ENCODE results near the gene NBL1.

NBL1 gene

GRCh38 chr1:19622204-19622603 is 21.9 kb upstream of the NBL1 start:
- no CpG with 5 or more reads among the region's 1 CpG for WGBS (ENCODE audit: extremely low coverage, insufficient coverage, insufficient read length)

GRCh38 chr1:19623523-19623922 is 20.6 kb upstream of the NBL1 start:
- no peak overlapping the region for H3K4me3 ChIP-seq (ENCODE audit: low read depth, low read length)
- H2BK120ac ChIP-seq (ENCODE audit: insufficient read depth, low read length, poor library complexity), result no peak overlapping the region
- H2AFZ ChIP-seq (ENCODE audit: insufficient read depth, low read length, poor library complexity), result no peak overlapping the region
- H3K79me1 ChIP-seq (ENCODE audit: low read length), result no peaks in the 10 kb centered on the region
- H3K4me2 ChIP-seq (ENCODE audit: low read length), result no peak overlapping the region
- H3K18ac ChIP-seq (ENCODE audit: low read length), result no peak overlapping the region
- no CpG with 5 or more reads among the region's 3 CpGs for WGBS (ENCODE audit: extremely low coverage, insufficient coverage, insufficient read length)
- no peak overlapping the region for H3K14ac ChIP-seq (ENCODE audit: low read length)
- no peak overlapping the region for H3K9ac ChIP-seq (ENCODE audit: low read length)
- peaks cover under 1% of the 10 kb centered on the region for H3K79me2 ChIP-seq (ENCODE audit: control insufficient read depth, insufficient read depth, low read length, poor library complexity)
- H3K4ac ChIP-seq (ENCODE audit: low read depth, low read length), result no peak overlapping the region
- H3K27ac ChIP-seq (ENCODE audit: low read depth, low read length), result no peak overlapping the region
- H4K8ac ChIP-seq (ENCODE audit: low read depth, low read length), result no peak overlapping the region
- no peak overlapping the region for H3K23ac ChIP-seq (ENCODE audit: low read length)
- peaks cover 2% of the 10 kb centered on the region for H3K9me3 ChIP-seq (ENCODE audit: insufficient read depth, low read depth, low read length)
- no peak overlapping the region for H2AK5ac ChIP-seq (ENCODE audit: low read length)
- peaks cover 16 to 21% of the 10 kb centered on the region in 2 experiments for H3K36me3 ChIP-seq (ENCODE audit: control insufficient read depth in 1 of 2, insufficient read depth in 2 of 2, low read length in 2 of 2)
- no peak overlapping the region for H2BK5ac ChIP-seq (ENCODE audit: low read depth, low read length, poor library complexity)
- no peaks in the 10 kb centered on the region for H3K27me3 ChIP-seq (ENCODE audit: insufficient read depth, low read length)
- H4K12ac ChIP-seq (ENCODE audit: low read depth, low read length), result no peak overlapping the region
- no peak overlapping the region for H4K91ac ChIP-seq (ENCODE audit: low read depth, low read length)
- H3K4me1 ChIP-seq (ENCODE audit: control insufficient read depth in 1 of 2, insufficient read depth in 2 of 2, low read length in 2 of 2), result no peaks in the 10 kb centered on the region
- H2BK12ac ChIP-seq (ENCODE audit: low read length), result no peak overlapping the region
- DNase-seq, result no peak

More at GRCh38 chr1:19622204-19622603, 21.9 kb upstream of the NBL1 start:
- Histone ChIP-seq H3K14ac (ENCODE audit: low read length) (no peak overlapping the region), H4K91ac (ENCODE audit: low read depth, low read length) (no peak overlapping the region), H3K79me2 (ENCODE audit: control insufficient read depth, insufficient read depth, low read length, poor library complexity) (peaks cover 2% of the 10 kb centered on the region), H2AK5ac (ENCODE audit: low read length) (no peak overlapping the region), H3K36me3 (ENCODE audit: control insufficient read depth in 1 of 2, insufficient read depth in 2 of 2, low read length in 2 of 2) (peaks cover 14 to 17% of the 10 kb centered on the region in 2 experiments), H3K4me1 (ENCODE audit: control insufficient read depth in 1 of 2, insufficient read depth in 2 of 2, low read length in 2 of 2) (no peaks in the 10 kb centered on the region), H3K27ac (ENCODE audit: low read depth, low read length) (no peak overlapping the region), H3K79me1 (ENCODE audit: low read length) (no peaks in the 10 kb centered on the region), H2BK5ac (ENCODE audit: low read depth, low read length, poor library complexity) (no peak overlapping the region), H4K12ac (ENCODE audit: low read depth, low read length) (no peak overlapping the region), H2BK12ac (ENCODE audit: low read length) (no peak overlapping the region), H3K9me3 (ENCODE audit: insufficient read depth, low read depth, low read length) (peaks cover 2% of the 10 kb centered on the region), H3K4me2 (ENCODE audit: low read length) (no peak overlapping the region), H3K4me3 (ENCODE audit: low read depth, low read length) (no peak overlapping the region), H2AFZ (ENCODE audit: insufficient read depth, low read length, poor library complexity) (no peak overlapping the region), H3K27me3 (ENCODE audit: insufficient read depth, low read length) (no peaks in the 10 kb centered on the region), H3K18ac (ENCODE audit: low read length) (no peak overlapping the region), H2BK120ac (ENCODE audit: insufficient read depth, low read length, poor library complexity) (no peak overlapping the region), H4K8ac (ENCODE audit: low read depth, low read length) (no peak overlapping the region), H3K9ac (ENCODE audit: low read length) (no peak overlapping the region), H3K4ac (ENCODE audit: low read depth, low read length) (no peak overlapping the region), H3K23ac (ENCODE audit: low read length) (no peak overlapping the region)
- no peak for DNase-seq

- Histone ChIP-seq H4K8ac (ENCODE audit: low read depth, low read length) (no peak overlapping the region), H3K4ac (ENCODE audit: low read depth, low read length) (no peak overlapping the region), H3K36me3 (ENCODE audit: control insufficient read depth in 1 of 2, insufficient read depth in 2 of 2, low read length in 2 of 2) (peaks cover 16 to 21% of the 10 kb centered on the region in 2 experiments), H3K4me3 (ENCODE audit: low read depth, low read length) (no peak overlapping the region), H3K9me3 (ENCODE audit: insufficient read depth, low read depth, low read length) (peaks cover 2% of the 10 kb centered on the region), H4K91ac (ENCODE audit: low read depth, low read length) (no peak overlapping the region), H2BK120ac (ENCODE audit: insufficient read depth, low read length, poor library complexity) (no peak overlapping the region), H3K9ac (ENCODE audit: low read length) (no peak overlapping the region), H3K4me2 (ENCODE audit: low read length) (no peak overlapping the region), H2AFZ (ENCODE audit: insufficient read depth, low read length, poor library complexity) (no peak overlapping the region), H3K23ac (ENCODE audit: low read length) (no peak overlapping the region), H4K12ac (ENCODE audit: low read depth, low read length) (no peak overlapping the region), H3K14ac (ENCODE audit: low read length) (no peak overlapping the region), H3K27me3 (ENCODE audit: insufficient read depth, low read length) (no peaks in the 10 kb centered on the region), H3K79me1 (ENCODE audit: low read length) (no peaks in the 10 kb centered on the region), H3K4me1 (ENCODE audit: control insufficient read depth in 1 of 2, insufficient read depth in 2 of 2, low read length in 2 of 2) (no peaks in the 10 kb centered on the region), H2BK12ac (ENCODE audit: low read length) (no peak overlapping the region), H3K79me2 (ENCODE audit: control insufficient read depth, insufficient read depth, low read length, poor library complexity) (no peaks in the 10 kb centered on the region), H3K27ac (ENCODE audit: low read depth, low read length) (no peak overlapping the region), H2AK5ac (ENCODE audit: low read length) (no peak overlapping the region), H2BK5ac (ENCODE audit: low read depth, low read length, poor library complexity) (no peak overlapping the region), H3K18ac (ENCODE audit: low read length) (no peak overlapping the region)
- no peak for DNase-seq
- WGBS (ENCODE audit: extremely low coverage, insufficient coverage, insufficient read length), result no CpG with 5 or more reads among the region's 8 CpGs
Observed at GRCh38 chr1:19625291-19625937, 18.7 kb upstream of the NBL1 start.

- Histone ChIP-seq H2BK120ac (ENCODE audit: insufficient read depth, low read length, poor library complexity) (no peak overlapping the region), H3K27me3 (ENCODE audit: insufficient read depth, low read length) (no peaks in the 10 kb centered on the region), H3K9ac (ENCODE audit: low read length) (no peak overlapping the region), H3K23ac (ENCODE audit: low read length) (no peak overlapping the region), H3K27ac (ENCODE audit: low read depth, low read length) (no peak overlapping the region), H3K4me2 (ENCODE audit: low read length) (no peak overlapping the region), H2BK5ac (ENCODE audit: low read depth, low read length, poor library complexity) (no peak overlapping the region), H3K4ac (ENCODE audit: low read depth, low read length) (no peak overlapping the region), H4K8ac (ENCODE audit: low read depth, low read length) (no peak overlapping the region), H4K12ac (ENCODE audit: low read depth, low read length) (no peak overlapping the region), H2BK12ac (ENCODE audit: low read length) (no peak overlapping the region), H3K18ac (ENCODE audit: low read length) (no peak overlapping the region), H3K4me3 (ENCODE audit: low read depth, low read length) (no peak overlapping the region), H3K79me1 (ENCODE audit: low read length) (no peaks in the 10 kb centered on the region), H2AK5ac (ENCODE audit: low read length) (no peak overlapping the region), H3K9me3 (ENCODE audit: insufficient read depth, low read depth, low read length) (peaks cover 2% of the 10 kb centered on the region), H4K91ac (ENCODE audit: low read depth, low read length) (no peak overlapping the region), H3K79me2 (ENCODE audit: control insufficient read depth, insufficient read depth, low read length, poor library complexity) (no peaks in the 10 kb centered on the region), H3K14ac (ENCODE audit: low read length) (no peak overlapping the region), H3K36me3 (ENCODE audit: control insufficient read depth in 1 of 2, insufficient read depth in 2 of 2, low read length in 2 of 2) (peaks cover 15 to 21% of the 10 kb centered on the region in 2 experiments), H2AFZ (ENCODE audit: insufficient read depth, low read length, poor library complexity) (no peak overlapping the region), H3K4me1 (ENCODE audit: control insufficient read depth in 1 of 2, insufficient read depth in 2 of 2, low read length in 2 of 2) (no peaks in the 10 kb centered on the region)
- WGBS (ENCODE audit: extremely low coverage, insufficient coverage, insufficient read length), result no CpG with 5 or more reads among the region's 3 CpGs
- no peak for DNase-seq
Observed at GRCh38 chr1:19628879-19629278, 15.2 kb upstream of the NBL1 start.
